IPS DF 4.7 (cell line): ENCODE data around the gene CLN3.
"Not testable (repeated sequence)": the region's sequence is repeated elsewhere in the genome, so short reads cannot be mapped to it uniquely, and the experiment has no call there.

Experiments
- DNase-seq: peaks from one replicate; pipeline ENCODE4 v3.0.0-alpha.2; 2013; ENCODE audit warnings: low spot score; ENCODE audit errors: extremely low read depth

Gene CLN3

GRCh38 chr16:28491970-28492474 lies at the start of gene CLN3:
Gene CLN3, minus strand, starts transcription at chr16:28492074. Its CDS starts 315 bp downstream, at chr16:28491759.
- peak; percentile 83 for DNase-seq

- DNase-seq = no peak
Observed at GRCh38 chr16:28540346-28540745, 48.5 kb upstream of the CLN3 start.

- no peak for DNase-seq
Observed at GRCh38 chr16:28538733-28539596, 47.1 kb upstream of the CLN3 start, which contains the start of gene NUPR1. Gene NUPR1, minus strand, starts transcription at chr16:28538974. Its CDS starts 67 bp downstream, at chr16:28538907.

GRCh38 chr16:28537964-28538732 lies 46.3 kb upstream of the CLN3 start:
- no peak for DNase-seq

GRCh38 chr16:28537076-28537475 lies 45.2 kb upstream of the CLN3 start:
- DNase-seq = no peak

- DNase-seq = no peak
Observed at GRCh38 chr16:28534542-28535373, 42.9 kb upstream of the CLN3 start.

- DNase-seq = no peak
Observed at GRCh38 chr16:28532940-28533647, 41.2 kb upstream of the CLN3 start.

- DNase-seq = no peak
Observed at GRCh38 chr16:28531777-28532744, 40.2 kb upstream of the CLN3 start.

GRCh38 chr16:28529124-28529523 lies 37.2 kb upstream of the CLN3 start:
- DNase-seq = no peak

GRCh38 chr16:28528463-28528867 lies 36.6 kb upstream of the CLN3 start:
- no peak for DNase-seq

GRCh38 chr16:28527985-28528384 lies 36.1 kb upstream of the CLN3 start:
- DNase-seq = no peak

- DNase-seq = not testable (repeated sequence)
Observed at GRCh38 chr16:28527100-28527785, 35.4 kb upstream of the CLN3 start.

- no peak for DNase-seq
Observed at GRCh38 chr16:28526201-28527099, 34.6 kb upstream of the CLN3 start.

- DNase-seq = no peak
Observed at GRCh38 chr16:28524681-28525171, 32.9 kb upstream of the CLN3 start.

GRCh38 chr16:28522792-28523191 lies 30.9 kb upstream of the CLN3 start:
- no peak for DNase-seq

GRCh38 chr16:28521436-28521835 lies 29.6 kb upstream of the CLN3 start:
- no peak for DNase-seq

- DNase-seq = no peak
Observed at GRCh38 chr16:28520672-28521071, 28.8 kb upstream of the CLN3 start.

GRCh38 chr16:28514246-28514645 lies 22.4 kb upstream of the CLN3 start:
- no peak for DNase-seq
